GM18861 (cell line): Measurements from ENCODE around the gene ZNF804A.

ENCODE experiments used
- ATAC-seq: cut with Tn5 transposase; IDR thresholded peaks from one replicate; pipeline ENCODE4 v1.9.1; 2021; ENCODE audit not compliant: unreplicated experiment

ZNF804A gene

DNA sequence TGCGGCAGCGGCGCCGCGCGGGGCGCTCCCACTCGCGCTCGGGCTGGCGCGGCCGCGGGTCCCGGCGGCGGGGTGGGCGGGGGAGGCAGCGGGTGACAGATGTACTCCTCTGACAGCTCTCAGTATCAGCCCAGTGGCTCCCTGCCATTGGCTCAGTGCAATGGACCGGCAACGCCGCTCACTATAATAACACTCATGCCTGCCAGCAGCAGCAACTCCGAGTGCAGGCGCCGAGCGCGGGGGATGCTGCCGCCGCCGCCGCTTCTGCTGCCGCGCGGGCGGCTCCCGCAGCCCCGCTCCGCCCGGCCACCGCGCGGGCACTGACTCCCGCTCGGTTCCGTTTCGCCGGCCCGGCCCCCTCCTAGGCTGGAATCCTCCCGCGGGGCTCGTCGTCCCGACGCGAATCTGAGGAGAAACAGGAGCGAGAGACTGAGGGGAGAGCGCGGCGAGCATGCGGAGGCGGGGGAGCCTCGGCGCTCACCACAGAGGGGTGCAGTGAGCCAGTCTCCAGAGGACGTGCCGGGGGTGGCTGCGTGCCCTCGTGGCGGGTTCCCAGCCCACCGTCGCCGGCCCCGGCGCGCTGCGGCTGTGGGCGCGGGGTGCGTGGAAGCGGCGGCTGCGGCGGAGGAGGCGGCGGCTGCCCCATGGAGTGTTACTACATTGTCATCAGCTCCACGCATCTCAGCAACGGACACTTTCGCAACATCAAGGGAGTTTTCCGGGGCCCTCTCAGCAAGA, at the start of gene ZNF804A:
Gene ZNF804A (plus strand): TSS at position 214 of the 738 bp plus-strand sequence. CDS start 431 bp downstream, at position 645.
- ATAC-seq, result peak; percentile 86

DNA sequence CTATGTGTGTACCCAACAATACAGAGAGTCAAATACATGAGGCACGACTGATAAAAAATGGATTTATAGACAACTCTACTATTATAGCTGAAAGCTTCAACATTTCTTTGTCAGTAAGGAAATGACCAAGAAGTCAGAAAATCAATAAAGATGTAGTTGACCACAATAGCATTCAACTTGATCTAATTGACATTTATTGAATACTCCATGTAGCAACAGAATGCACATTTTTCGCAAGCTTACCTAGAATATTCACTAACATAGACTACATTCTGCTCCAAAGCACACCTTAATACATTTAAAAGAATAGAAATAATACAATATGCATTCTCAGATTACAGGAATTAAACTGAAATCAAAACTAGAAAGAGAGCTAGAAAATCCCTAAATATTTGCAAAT, 49.2 kb upstream of the ZNF804A start:
- ATAC-seq, result no peak

DNA sequence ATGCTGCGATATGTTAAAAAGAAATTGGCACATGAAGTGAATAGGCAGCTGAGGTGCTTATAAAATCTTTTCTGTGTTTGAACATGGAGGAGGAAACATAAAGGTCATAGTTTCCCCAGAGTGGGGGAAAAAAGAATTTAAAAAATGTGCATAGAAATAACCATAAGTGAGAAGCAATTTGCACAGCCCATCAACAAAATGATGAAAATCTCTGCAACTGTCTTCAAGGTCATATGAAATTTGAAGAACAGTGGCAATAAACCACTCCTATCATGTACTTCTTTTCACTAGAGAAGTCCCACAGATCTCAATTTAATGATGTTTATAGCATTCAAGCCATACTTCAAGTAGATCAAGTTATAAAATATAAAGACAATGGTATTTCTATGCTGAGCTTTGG, 46.7 kb upstream of the ZNF804A start:
- ATAC-seq, result no peak

DNA sequence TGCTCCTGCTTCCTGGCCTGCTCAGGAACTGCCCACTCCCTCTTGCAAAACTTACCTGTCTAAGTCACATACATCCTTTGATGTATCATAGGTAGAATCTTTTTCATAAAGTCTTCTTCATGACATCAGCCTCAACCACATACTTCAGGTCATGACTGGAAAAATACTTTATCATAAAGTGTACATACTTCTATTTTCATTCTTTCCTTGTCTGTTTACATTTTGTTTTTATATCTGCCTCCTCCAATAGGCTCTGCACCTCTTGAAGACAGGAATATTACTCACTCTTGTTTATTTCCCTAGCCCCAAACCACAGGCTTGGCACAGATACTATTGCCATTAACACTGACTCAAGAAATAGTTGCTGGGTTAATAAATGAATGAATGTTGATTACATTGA, 43.6 kb upstream of the ZNF804A start:
- ATAC-seq, result no peak

DNA sequence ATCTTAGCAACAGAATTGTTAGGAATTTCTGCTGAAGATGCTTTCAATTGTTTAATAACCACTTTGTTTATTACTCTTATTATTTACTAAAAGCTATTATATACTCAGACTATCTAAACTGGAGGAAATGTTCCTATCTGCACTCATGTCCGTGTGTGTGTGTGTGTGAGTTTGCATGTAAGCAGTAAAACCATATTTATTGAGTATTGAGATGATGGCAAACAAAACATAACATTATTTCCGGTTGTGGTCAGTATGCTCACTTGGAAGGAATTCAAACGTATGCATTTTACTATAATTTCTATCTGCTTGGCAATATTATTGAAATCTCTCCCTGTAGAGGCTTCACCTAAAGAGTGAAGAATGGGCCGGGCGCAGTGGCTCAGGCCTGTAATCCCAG, 43.0 kb upstream of the ZNF804A start:
- no peak for ATAC-seq

DNA sequence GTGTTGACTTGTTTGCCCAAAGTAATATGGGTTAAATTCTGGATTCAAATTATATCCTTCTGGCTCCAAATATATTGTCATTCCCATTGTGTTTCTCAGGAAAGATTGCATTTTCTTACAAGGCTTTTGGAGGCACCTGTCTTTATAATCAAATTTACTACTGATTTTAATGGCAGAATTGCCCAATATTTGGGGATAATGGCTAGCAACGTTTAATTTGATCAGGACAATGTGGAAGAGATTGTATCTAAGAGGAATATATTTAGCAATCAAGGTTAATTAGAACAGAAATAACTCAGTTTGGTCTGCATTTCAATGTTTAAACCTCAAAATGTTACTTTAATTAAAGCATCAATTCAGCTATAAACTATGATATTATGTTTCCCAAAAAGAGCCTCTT, 41.7 kb upstream of the ZNF804A start:
- ATAC-seq, result no peak

DNA sequence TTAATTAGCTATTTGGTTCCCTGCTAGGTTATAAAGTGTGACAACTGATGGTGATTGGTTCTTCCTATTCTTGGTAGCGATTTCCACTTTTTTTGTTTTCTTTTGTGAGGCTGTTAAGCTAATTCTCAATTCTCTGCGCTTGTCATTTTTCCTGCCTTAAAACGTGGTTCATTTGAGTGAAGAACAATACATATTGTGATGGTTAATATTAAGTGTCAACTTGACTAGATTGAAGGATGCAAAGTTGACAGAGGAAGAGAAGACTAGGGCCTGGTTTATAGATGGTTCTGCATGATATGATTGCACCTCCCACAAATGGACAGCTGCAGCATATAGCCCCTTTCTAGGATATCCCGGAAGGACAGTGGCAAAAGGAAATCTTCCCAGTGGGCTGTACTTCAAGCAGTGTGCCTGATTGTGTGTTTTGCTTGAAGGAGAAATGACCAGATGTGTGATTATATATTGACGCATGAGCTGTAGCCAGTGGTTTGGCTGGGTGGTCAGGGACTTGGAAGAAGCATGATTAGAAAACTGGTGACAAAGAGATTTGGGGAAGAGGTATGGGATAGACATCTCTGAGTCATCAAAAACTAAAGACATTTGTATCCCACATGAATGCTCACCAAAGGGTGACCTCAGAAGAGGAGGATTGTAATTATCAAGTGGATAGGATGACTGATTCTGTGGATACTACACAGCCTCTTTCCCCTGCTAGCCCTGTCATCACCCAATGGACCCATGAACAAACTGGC, 39.4 kb upstream of the ZNF804A start:
- ATAC-seq, result no peak

DNA sequence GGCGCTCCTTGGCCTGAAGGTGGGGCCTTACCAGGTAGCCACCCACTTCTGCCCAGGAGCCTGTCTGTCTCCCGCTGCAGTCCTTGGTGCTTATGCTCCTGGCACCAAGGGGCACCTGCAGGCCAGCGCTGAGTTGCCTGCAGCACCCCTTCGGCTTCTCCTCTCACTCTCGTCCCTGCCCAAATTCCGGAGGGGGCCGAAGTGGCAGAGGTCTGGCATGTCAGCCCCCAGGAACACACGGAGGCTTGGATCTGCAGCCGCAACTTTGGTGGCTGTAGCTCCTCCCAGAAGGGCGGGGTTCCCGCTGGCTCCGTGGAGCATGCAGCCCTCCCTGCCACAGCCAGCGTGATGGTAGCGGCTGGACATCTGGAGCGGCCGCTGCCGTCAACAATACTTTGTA, 37.7 kb upstream of the ZNF804A start:
- no peak for ATAC-seq

DNA sequence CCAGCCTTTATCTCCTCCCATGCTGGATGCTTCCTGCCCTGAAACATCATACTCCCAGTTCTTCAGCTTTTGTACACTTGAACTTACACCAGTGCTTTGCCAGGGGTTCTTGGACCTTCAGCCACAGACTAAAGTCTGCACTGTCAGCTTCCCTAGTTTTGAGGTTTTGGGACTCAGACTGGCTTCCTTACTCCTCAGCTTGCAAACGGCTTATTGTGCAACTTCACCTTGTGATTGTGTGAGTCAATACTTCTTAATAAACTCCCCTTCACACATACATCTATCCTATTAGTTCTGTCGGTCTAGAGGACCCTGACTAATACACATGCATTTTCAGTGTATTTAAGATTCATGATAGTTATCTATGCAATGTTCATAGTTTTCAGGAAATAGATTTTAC, 35.8 kb upstream of the ZNF804A start:
- no peak for ATAC-seq

DNA sequence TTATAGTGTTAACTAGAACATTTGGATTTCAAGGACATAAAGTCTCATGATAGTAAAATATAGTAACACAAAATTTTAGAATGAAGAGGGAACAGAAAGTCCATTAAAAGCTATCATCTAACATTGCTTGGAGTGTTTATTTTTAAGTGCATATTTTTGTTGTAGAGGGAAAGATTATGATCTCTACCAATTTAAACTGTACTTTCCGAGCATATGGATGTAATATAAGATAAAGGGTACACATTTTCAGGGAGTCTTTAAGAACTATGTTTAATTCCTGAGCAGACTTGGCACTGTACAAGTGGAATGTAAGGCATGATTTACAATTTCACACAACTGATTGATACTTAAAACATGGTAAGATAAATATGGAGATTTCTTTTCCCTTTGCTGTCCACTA, 34.2 kb upstream of the ZNF804A start:
- ATAC-seq, result no peak

DNA sequence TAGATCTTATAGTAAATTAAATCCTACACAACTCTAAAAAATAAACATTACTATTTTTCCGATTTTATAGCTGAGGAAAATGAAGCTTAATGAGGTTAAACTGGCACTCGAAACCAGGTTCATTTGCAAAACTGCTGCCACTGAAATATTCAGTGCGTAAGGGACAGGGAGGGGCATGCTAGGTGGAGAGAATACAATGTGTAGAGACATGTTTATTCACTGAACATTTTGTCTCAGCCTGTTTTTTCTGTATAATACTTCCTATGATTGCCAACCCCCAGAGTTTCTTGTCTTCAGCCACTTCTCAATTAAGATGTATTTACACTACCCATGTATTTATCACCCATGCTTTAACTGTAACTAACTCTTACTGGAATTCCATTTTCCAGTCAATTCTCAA, 31.6 kb upstream of the ZNF804A start:
- no peak for ATAC-seq

DNA sequence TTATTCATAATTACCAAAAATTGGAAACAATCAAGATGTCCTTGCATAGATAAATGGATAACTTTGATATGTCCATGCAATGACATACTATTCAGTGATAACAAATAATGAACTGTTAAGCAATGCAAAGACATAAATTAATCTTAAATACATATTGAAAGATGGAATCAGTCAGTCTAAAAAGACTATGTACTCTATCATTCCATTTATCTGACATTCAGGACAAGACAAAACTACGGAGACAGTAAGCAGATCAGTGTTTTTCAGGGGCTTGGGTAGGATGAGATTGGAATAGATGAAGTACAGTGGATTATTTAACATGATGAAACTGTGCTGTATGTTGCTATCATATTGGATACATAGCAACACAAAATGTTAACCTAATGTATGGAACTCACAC, 21.3 kb upstream of the ZNF804A start:
- ATAC-seq, result no peak

DNA sequence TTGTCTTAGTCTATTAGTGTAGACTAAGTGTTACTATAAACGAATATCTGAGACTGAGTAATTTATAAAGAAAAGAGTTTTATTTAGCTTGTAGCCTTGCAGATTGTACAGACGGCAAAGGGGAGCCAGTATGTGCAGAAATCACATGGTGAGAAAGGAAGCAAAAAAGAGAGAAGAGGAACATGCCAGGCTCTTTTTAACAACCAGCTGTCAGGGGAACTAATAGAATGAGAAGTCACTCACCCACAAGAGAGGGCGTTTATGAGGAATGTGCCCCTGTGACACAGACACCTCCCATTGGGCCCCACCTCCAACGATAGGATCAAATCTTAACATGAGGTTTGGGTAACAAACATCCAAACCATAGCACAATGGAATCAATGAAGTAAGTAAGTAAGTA, 20.6 kb upstream of the ZNF804A start:
- no peak for ATAC-seq

DNA sequence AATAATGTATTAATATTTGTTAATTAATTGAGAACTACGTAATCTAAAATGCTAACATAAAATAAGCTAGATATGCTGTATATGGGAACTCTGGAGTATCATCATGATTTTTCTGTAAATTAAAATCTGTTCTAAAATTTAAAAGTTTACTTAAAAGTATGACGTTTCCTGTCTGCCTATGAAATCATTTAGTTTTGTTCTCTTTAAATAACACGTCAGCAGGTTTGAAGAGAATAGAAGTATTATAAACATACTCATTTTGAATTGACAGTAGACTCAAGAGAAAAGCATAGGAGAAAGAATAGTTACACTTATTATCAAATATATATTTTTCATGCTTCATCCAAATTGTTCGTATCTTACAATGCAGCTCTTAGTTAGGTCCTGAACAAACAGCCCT, 19.1 kb upstream of the ZNF804A start:
- ATAC-seq, result no peak

DNA sequence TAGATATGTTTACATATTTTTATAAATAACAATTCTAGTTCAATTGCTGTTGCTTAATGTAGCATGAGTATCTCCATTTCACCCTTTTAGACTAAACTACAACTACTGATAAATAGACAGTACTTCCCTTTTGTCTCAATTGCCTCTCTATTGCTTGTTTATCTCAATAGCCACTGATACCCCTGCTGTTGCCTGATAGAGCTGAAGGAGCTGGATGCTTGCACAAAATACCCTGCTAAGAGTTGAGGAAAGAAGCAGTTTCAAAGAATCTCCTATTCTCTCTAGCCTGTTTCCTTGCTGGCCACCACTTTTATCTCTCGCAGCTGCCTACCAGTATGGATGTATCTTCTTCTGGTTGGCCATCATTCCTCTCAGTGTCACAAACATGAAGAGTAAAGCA, 16.9 kb upstream of the ZNF804A start:
- ATAC-seq, result no peak

DNA sequence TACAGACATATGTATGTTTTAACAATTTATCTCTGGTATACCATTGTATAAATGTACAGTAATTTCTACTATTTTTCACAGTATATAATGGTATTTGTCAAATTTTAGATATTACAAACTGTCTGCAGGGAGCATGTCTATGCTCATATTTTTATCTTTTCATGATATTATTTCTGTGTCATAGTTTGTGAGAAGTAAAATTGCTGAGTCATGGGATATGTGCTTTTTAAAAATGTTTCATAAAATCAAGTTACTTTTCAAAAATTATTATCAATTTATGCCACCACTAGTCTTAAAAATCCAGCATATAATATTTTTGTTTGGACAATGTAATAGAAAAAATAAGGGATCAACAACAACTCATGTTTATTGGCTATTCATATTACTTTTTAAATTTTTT, 9.1 kb upstream of the ZNF804A start:
- no peak for ATAC-seq

DNA sequence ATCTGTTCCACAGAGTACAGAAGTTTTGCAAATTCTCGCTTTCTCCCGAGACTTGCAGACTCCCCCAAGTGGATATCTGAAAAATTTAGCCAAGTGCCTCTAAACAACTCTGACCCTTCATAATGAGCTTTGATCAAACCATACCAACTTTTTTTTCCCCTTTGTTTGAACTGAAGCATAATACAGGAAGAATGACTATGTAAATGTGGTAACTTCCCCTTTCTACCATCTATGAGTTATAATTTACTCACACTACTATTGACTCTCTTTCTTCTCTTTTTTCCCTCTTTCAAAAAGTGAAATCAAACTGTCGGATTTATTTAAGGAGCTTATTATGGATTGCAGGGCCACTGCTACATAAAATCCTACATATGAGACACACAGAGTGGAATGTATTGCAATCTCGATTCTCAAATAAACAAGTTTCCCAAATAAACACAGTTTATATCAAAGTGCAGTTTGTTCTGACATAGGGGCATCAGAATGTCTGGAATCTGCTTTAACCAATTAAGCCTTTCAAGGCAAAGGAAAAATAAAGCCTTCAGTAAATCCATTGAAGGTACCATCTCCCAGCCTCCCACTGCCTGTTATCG, 1.4 kb upstream of the ZNF804A start:
- peak; percentile 36 for ATAC-seq

DNA sequence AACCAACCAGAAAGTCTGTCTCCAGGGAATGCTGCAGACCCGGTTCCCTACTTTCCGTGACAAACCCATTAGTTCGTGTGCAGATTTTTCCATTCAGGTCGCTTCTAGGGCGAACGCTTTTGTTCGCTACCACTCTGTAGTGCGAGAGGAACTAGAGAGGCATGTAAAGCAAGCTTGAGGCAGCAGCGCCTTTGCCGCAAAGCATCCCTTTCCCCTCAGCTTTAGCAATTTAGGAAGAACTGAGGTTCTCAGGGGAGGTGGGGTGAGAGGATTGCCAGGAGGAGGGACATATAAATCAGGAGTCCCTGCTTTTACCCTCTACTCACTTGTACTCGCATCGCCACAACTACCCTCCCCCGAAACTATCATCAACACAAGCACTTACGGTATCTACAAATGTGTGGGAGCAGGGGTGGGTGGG, 748 bp upstream of the ZNF804A start:
- peak; percentile 21 for ATAC-seq

DNA sequence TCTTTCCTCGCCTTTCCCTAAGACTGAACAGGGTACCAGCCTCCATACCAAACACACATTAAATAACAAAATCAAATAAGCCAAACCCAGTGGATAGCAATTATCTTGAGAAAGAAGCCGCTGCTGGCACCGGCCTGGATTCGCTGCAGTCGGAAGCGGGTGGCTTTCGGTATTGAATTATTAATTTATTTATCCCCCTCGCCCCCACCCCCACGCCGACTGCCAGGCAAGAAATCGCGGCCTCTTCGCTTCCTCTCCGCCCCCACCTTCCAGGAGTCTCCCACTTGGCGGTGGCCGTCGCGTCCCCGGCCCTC, 370 bp upstream of the ZNF804A start:
- no peak for ATAC-seq

DNA sequence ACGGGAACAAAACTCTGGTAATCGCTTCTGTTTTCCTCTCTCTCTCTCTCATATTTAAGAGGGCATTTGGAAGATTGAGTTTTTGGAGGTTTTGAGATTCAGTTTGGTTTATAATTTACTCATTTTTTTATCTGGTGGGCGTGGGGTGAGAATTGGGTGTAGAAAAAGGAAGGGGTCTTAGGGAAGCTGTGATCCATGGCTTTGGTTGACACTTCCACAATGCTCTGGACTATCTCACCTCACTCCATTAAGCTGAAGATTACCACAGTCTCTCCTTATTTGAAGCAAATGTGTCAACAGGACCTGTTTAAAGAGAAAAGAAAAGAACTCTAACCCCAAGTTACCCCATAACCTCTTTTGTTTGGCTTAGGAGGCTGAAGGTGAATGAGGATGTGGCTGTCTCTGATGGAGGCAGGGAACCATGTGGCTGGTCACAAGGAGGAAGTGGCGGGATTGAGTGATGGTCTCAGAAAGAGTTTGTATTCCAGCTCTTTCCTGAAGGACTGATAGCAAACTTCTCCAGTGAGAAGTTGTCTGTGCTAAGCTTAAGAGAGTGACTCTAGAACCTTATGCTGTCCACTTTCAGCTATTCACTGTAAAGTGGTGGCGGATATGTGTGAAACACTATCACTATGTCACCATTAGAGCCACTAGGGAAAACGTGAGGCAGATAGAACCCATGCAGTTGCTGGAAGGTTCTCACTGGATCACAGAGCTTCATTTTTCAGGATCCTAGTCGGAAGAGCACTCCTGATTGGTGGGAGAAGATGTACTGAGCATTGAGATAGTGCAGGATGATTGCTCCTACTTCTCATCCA, 934 bp downstream of the ZNF804A start:
- ATAC-seq, result peak; percentile 19

DNA sequence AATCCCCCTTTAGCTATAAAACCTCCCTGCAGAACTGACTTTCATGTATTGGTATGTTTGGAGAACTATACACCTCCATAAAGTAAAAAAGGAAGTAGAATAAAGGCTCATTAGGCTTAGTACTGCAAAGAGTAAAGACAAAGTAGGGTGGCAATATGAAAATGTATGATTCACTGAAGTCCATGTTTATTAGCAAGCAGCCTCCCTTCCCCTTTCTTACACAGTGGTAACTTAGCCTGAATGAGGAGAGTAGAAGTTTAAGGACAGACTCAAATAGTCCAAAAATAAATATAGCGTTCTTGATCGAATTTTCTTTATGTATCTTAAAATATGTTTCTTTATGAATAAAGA, 1.5 kb downstream of the ZNF804A start:
- ATAC-seq, result no peak

DNA sequence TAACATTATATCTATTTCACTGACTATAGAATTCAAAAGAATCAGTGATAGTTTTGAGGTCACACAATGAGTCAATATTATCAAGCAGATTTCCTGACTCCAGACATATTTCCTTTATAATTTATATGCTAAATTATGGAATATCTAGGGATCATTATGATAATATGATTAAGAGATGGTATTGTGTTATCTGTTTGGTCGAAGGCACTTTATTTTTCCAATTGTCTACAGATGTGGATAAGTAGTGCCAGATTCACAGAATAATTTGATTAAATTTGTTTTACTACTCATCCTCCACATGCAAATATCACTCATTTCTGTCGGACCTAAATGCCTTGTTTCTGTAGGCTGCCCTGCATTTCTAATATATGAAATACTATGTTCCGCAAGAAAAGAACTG, 4.4 kb downstream of the ZNF804A start:
- ATAC-seq, result no peak
